HG03025 (cell line): ENCODE measurements around the gene UNC79.
"Not testable (repeated sequence)": the region's sequence is repeated elsewhere in the genome, so short reads cannot be mapped to it uniquely, and the experiment has no call there.

Experiments
- ATAC-seq: cut with Tn5 transposase; IDR thresholded peaks from one replicate; pipeline ENCODE4 v1.9.1; 2021; ENCODE audit warnings: mild to moderate bottlenecking, moderate library complexity; ENCODE audit not compliant: unreplicated experiment, low FRiP score

The UNC79 gene

GRCh38 chr14:93490001-93490400 lies 59.3 kb downstream of the UNC79 start:
- no peak for ATAC-seq

DNA sequence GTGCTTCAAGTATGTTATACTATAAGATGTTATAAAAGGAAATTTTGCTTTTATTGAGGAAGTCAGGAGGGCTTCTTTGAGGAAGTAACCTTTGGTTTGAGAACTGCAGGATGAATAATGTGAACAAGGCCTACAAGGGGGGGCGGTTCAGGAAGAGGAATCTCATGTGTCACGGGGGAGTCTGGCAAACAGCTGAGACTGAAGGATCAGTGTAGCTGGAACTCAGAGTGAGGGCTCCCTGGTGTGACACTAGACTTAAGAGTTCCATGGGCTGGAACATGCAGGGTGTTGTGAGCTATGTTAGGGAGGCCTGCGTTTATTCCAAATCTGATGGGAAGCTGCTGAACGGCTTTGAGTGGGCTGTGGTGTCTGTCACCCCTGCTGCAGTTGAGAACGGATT lies 62.3 kb downstream of the UNC79 start:
- no peak for ATAC-seq

DNA sequence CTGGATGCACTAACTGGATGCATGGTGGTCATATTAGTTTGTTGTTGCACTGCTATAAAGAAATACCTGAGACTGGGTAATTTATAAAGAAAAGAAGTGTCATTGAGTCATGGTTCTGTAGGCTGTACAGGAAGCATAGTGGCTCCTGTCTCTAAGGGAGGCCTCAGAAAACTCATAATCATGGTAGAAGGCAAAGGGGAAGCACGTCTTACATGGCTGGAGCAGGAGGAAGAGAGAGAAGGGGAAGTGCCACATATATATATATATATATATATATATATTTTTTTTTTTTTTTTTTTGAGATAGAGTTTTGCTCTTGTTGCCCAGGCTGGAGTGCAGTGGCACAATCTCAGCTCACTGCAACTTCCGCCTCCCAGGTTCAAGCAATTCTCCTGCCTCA lies 62.9 kb downstream of the UNC79 start:
- not testable (repeated sequence) for ATAC-seq

GRCh38 chr14:93496856-93497741 lies 66.4 kb downstream of the UNC79 start:
- no peak for ATAC-seq

GRCh38 chr14:93510056-93510455 lies 79.3 kb downstream of the UNC79 start:
- no peak for ATAC-seq

DNA sequence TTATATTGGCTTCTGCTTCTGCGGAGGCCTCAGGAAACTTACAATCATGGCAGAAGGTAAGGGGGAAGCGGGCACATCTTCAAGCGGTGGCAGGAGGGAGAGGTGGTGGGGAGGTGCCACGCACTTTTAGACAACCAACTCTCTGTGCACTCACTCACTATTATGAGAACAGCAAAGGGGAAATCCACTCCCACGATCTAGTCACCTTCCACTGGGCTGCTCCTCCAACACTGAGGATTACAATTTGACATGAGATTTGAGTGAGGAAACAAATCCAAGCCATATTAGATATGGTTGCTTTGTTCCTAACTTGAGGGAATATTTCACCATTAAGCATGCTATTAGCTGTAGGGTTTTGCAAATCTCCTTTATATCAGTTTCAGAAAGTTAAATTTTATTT lies 80.3 kb downstream of the UNC79 start:
- no peak for ATAC-seq

DNA sequence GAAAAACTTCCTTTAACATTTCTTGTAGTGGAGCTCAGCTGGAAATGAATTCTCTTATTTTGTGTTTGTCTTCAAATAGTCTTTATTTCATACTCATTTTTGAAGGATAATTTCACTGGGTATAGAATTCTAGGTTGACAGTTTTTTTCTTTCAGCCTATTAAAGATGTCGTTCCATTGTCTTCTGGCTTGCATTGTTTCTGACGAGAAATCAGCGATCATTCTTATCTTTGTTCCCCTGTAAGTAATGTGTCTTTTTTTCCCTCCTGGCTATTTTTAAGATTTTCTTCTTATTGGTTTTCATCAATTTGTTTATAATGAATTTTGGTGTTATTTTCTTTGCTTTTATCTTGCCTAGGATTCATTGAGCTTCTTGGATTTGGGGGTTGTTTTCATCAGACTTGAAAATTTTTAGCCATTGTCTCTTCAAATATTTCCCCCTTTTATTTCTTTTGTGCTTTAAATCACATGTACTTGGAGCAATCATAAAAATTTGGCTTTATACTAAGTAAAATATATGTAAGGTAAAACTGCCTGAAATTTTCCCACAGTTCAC lies 89.4 kb downstream of the UNC79 start:
- ATAC-seq, result no peak

GRCh38 chr14:93522221-93522620 lies 91.5 kb downstream of the UNC79 start:
- ATAC-seq, result no peak

- ATAC-seq, result not testable (repeated sequence)
Measured at GRCh38 chr14:93525216-93525615, 94.5 kb downstream of the UNC79 start.

- no peak for ATAC-seq
Measured at GRCh38 chr14:93525696-93526451, 95.1 kb downstream of the UNC79 start.

DNA sequence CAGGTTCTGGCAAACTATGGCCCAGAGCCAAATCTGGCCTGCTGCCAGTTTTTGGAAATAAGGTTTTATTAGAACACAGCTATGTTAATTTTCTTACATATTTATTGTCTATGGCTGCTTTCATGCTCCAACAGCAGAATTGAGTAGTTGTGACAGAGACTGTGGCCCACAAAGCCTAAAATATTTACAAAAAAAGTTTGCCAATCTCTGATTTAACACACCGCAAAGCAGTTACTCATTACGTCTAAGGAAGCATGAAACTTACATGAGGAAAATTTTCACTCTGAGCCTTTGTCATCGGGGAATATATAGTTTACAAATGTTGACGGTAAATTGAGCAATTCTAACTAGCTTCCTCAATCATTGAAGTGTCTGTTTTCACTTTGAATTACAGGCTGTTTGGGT lies 96.5 kb downstream of the UNC79 start:
- ATAC-seq, result no peak

DNA sequence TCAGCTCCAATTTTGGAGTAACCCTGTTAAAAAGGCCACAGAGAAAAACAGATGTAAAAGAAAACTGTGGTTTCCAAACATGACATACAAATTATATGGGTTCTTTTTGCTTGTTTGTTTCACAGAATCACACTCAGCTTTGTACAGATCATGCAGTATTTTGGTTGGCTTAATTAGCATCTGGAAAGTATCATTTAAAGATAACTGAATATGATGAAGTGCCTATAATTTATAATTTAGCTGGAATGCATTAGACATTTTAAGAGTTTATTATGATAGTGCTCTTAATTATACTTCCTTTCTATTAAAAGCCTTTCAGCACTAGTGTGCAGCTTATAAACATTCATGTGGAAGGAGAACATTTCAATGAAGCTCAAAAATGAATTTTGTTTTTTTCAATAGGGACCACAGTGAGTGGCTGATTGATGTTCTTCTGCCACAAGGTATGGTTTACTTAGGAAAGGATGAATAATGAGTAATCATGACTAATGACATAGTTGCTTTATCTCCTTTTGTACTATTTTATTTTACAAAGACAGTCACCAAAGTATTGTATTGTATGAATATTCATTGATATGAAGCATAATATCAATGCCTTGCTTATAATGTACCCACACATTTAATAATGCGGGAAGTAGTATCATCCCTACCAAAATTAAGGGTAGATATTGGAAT lies 98.3 kb downstream of the UNC79 start:
- ATAC-seq, result no peak

GRCh38 chr14:93531644-93532043 lies 100.9 kb downstream of the UNC79 start:
- no peak for ATAC-seq

- ATAC-seq, result no peak
Measured at GRCh38 chr14:93532541-93532940, 101.8 kb downstream of the UNC79 start.

GRCh38 chr14:93533437-93533836 lies 102.7 kb downstream of the UNC79 start:
- ATAC-seq, result no peak

GRCh38 chr14:93533842-93534241 lies 103.1 kb downstream of the UNC79 start:
- peak; percentile 91 for ATAC-seq

- ATAC-seq, result no peak
Measured at GRCh38 chr14:93535537-93535936, 104.8 kb downstream of the UNC79 start.

DNA sequence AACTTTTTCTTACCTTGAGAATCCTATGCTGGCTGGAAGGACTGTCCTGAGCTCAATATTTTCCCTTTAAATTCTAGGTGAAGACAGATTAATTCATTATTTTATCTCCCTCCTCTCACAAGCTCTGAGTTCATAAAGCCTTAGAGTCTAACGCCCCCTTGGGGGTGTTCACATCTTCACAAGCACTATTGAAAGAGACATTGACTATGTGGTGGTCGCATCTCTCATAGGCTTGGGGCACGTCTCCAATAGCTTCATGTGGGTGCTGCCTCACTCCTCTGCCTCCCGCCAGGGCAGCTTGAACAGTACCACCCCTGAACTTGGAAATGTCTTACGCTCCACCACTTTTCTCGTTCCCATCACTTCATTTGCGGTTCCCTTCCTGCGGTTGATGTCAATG lies 106.2 kb downstream of the UNC79 start:
- ATAC-seq, result no peak

DNA sequence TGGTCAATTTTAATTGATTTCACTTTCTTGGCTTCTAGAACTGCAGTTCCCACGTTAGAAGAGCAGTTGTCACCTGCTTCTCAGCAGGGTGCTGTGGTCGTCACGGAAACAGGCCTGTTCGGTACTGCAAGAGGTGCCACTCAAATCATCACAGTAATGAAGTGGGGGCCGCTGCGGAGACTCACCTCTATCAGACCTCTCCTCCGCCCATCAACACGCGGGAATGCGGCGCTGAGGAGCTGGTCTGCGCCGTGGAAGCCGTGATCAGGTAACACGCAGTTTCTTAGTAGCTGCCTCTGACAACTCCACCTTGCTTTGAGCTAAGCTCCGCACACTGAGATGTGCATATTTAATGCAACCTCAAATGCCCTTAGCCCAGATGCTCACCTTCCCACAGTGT lies 107.2 kb downstream of the UNC79 start:
- ATAC-seq, result no peak

DNA sequence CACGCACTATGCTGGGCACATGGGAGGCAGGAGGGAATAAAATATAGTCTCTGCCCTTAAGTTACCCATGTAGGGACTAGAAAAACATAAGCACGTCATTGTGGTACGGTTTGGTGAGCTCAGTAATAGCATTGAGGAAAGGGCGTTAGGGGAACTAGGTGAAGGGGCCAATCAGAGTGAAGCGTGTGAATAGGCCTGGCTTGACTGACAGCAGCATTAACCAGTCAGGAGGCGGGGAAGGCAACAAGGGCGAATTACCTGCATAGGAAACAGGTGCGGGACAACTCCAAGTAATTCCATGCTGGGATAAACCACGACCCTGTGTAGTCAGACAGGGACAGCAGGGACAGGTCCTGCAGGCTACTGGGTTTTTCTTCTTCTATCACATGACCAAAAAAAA lies 107.7 kb downstream of the UNC79 start:
- no peak for ATAC-seq

GRCh38 chr14:93540235-93540634 lies 109.5 kb downstream of the UNC79 start:
- no peak for ATAC-seq
